ENCODE measurements around the gene IGLON5.

The IGLON5 gene

GRCh38 chr19:51339313-51339686, 27.9 kb downstream of the IGLON5 start:
- Histone ChIP-seq H3K27ac (replicated peaks; ENCODE audit: low read length) (peak overlapping the region; percentile 51), H3K27me3 (ENCODE audit: control insufficient read depth in 3 of 3, insufficient read depth in 3 of 3, low read depth in 1 of 3, low read length in 3 of 3) (peaks cover 0 to 19% (median 7%) of the 10 kb centered on the region in 3 experiments), H4K8ac (ENCODE audit: low read depth, low read length) (no peak overlapping the region), H2AK5ac (ENCODE audit: low read depth, low read length) (no peak overlapping the region), H3K9me3 (replicated peaks in 1 of 2; ENCODE audit: control insufficient read depth in 2 of 2, insufficient read depth in 1 of 2, low read depth in 1 of 2, low read length in 2 of 2) (no peaks in the 10 kb centered on the region), H3K18ac (ENCODE audit: low read length) (no peak overlapping the region), H3K4ac (ENCODE audit: low read length) (no peak overlapping the region), H2AFZ (ENCODE audit: low read length) (peak overlapping the region; percentile 95), H3K9ac (ENCODE audit: low read depth, low read length, poor library complexity) (no peak overlapping the region), H3K79me1 (ENCODE audit: low read depth, low read length) (peaks cover 2% of the 10 kb centered on the region), H2BK5ac (ENCODE audit: low read length) (peak overlapping the region; percentile 88), H2BK12ac (ENCODE audit: low read length) (no peak overlapping the region), H4K91ac (ENCODE audit: low read depth, low read length, poor library complexity) (no peak overlapping the region), H3K36me3 (replicated peaks in 1 of 2; ENCODE audit: control insufficient read depth in 2 of 2, insufficient read depth in 2 of 2, low read length in 2 of 2) (no peaks in the 10 kb centered on the region), H3K4me1 (ENCODE audit: control insufficient read depth in 2 of 2, insufficient read depth in 1 of 2, low read depth in 1 of 2, low read length in 2 of 2) (peaks cover 2 to 5% of the 10 kb centered on the region in 2 donors), H2BK15ac (ENCODE audit: low read length) (no peak overlapping the region), H3K23ac (ENCODE audit: low read depth, low read length, poor library complexity) (no peak overlapping the region), H3K4me2 (ENCODE audit: insufficient read depth, low read length, poor library complexity, severe bottlenecking) (peak overlapping the region; percentile 72), H2BK120ac (ENCODE audit: low read depth, low read length) (no peak overlapping the region), H3K14ac (ENCODE audit: low read length) (no peak overlapping the region), H3K4me3 (ENCODE audit: low read length in 2 of 2) (peak overlapping the region; percentile 51 to 95)
- DNase-seq (ENCODE audit: low spot score), result no peak
- WGBS, 2 donors (ENCODE audit: extremely low coverage in 2 of 2, insufficient read length in 2 of 2, insufficient replicate concordance in 1 of 2), result no CpG with 5 or more reads among the region's 10 CpGs

- peak overlapping the region; percentile 96 for H3K23ac ChIP-seq (ENCODE audit: low read depth, low read length, poor library complexity)
- H4K91ac ChIP-seq (ENCODE audit: low read depth, low read length, poor library complexity), result no peak overlapping the region
- H3K4me3 ChIP-seq (ENCODE audit: low read length in 2 of 2), result peak overlapping the region; percentile 51 to 95
- peak overlapping the region; percentile 96 for H2AK5ac ChIP-seq (ENCODE audit: low read depth, low read length)
- H3K79me1 ChIP-seq (ENCODE audit: low read depth, low read length), result peaks cover 2% of the 10 kb centered on the region
- peak overlapping the region; percentile 28 for H3K4ac ChIP-seq (ENCODE audit: low read length)
- H2BK15ac ChIP-seq (ENCODE audit: low read length), result peak overlapping the region; percentile 98
- peak overlapping the region; percentile 66 for H2BK120ac ChIP-seq (ENCODE audit: low read depth, low read length)
- peak overlapping the region; percentile 95 for H3K9ac ChIP-seq (ENCODE audit: low read depth, low read length, poor library complexity)
- H3K27me3 ChIP-seq (ENCODE audit: control insufficient read depth in 3 of 3, insufficient read depth in 3 of 3, low read depth in 1 of 3, low read length in 3 of 3), result peaks cover 0 to 19% (median 7%) of the 10 kb centered on the region in 3 experiments
- H3K4me2 ChIP-seq (ENCODE audit: insufficient read depth, low read length, poor library complexity, severe bottlenecking), result peak overlapping the region; percentile 88
- peak overlapping the region; percentile 84 for H3K27ac ChIP-seq (replicated peaks; ENCODE audit: low read length)
- H3K18ac ChIP-seq (ENCODE audit: low read length), result peak overlapping the region; percentile 98
- H4K8ac ChIP-seq (ENCODE audit: low read depth, low read length), result peak overlapping the region; percentile 77
- H2BK12ac ChIP-seq (ENCODE audit: low read length), result no peak overlapping the region
- no peaks in the 10 kb centered on the region for H3K36me3 ChIP-seq (replicated peaks in 1 of 2; ENCODE audit: control insufficient read depth in 2 of 2, insufficient read depth in 2 of 2, low read length in 2 of 2)
- H3K14ac ChIP-seq (ENCODE audit: low read length), result peak overlapping the region; percentile 97
- H3K9me3 ChIP-seq (replicated peaks in 1 of 2; ENCODE audit: control insufficient read depth in 2 of 2, insufficient read depth in 1 of 2, low read depth in 1 of 2, low read length in 2 of 2), result no peaks in the 10 kb centered on the region
- H3K4me1 ChIP-seq (ENCODE audit: control insufficient read depth in 2 of 2, insufficient read depth in 1 of 2, low read depth in 1 of 2, low read length in 2 of 2), result peaks cover 2 to 5% of the 10 kb centered on the region in 2 donors
- peak overlapping the region; percentile 71 for H2BK5ac ChIP-seq (ENCODE audit: low read length)
- WGBS, 2 donors (ENCODE audit: extremely low coverage in 2 of 2, insufficient read length in 2 of 2, insufficient replicate concordance in 1 of 2), result no CpG with 5 or more reads among the region's 107 CpGs
- DNase-seq (ENCODE audit: low spot score), result peak; percentile 96
- H2AFZ ChIP-seq (ENCODE audit: low read length), result peak overlapping the region; percentile 95
Measured at GRCh38 chr19:51339687-51340656, 28.5 kb downstream of the IGLON5 start.

- peak overlapping the region; percentile 98 for H2BK15ac ChIP-seq (ENCODE audit: low read length)
- H3K4ac ChIP-seq (ENCODE audit: low read length), result no peak overlapping the region
- H2BK12ac ChIP-seq (ENCODE audit: low read length), result no peak overlapping the region
- peak overlapping the region; percentile 97 for H3K14ac ChIP-seq (ENCODE audit: low read length)
- peak overlapping the region; percentile 71 for H2BK5ac ChIP-seq (ENCODE audit: low read length)
- DNase-seq (ENCODE audit: low spot score), result no peak
- H3K36me3 ChIP-seq (replicated peaks in 1 of 2; ENCODE audit: control insufficient read depth in 2 of 2, insufficient read depth in 2 of 2, low read length in 2 of 2), result no peaks in the 10 kb centered on the region
- H3K27me3 ChIP-seq (ENCODE audit: control insufficient read depth in 3 of 3, insufficient read depth in 3 of 3, low read depth in 1 of 3, low read length in 3 of 3), result peaks cover 0 to 19% (median 7%) of the 10 kb centered on the region in 3 experiments
- H3K18ac ChIP-seq (ENCODE audit: low read length), result peak overlapping the region; percentile 89
- peak overlapping the region; percentile 96 for H3K23ac ChIP-seq (ENCODE audit: low read depth, low read length, poor library complexity)
- H2BK120ac ChIP-seq (ENCODE audit: low read depth, low read length), result peak overlapping the region; percentile 66
- H2AK5ac ChIP-seq (ENCODE audit: low read depth, low read length), result peak overlapping the region; percentile 96
- peaks cover 2% of the 10 kb centered on the region for H3K79me1 ChIP-seq (ENCODE audit: low read depth, low read length)
- H2AFZ ChIP-seq (ENCODE audit: low read length), result peak overlapping the region; percentile 95
- no peak overlapping the region for H4K91ac ChIP-seq (ENCODE audit: low read depth, low read length, poor library complexity)
- peaks cover 2 to 5% of the 10 kb centered on the region in 2 donors for H3K4me1 ChIP-seq (ENCODE audit: control insufficient read depth in 2 of 2, insufficient read depth in 1 of 2, low read depth in 1 of 2, low read length in 2 of 2)
- peak overlapping the region in 1 of 2 donors; percentile 59 for H3K4me3 ChIP-seq (ENCODE audit: low read length in 2 of 2)
- H4K8ac ChIP-seq (ENCODE audit: low read depth, low read length), result no peak overlapping the region
- peak overlapping the region; percentile 38 for H3K9ac ChIP-seq (ENCODE audit: low read depth, low read length, poor library complexity)
- no peaks in the 10 kb centered on the region for H3K9me3 ChIP-seq (replicated peaks in 1 of 2; ENCODE audit: control insufficient read depth in 2 of 2, insufficient read depth in 1 of 2, low read depth in 1 of 2, low read length in 2 of 2)
- no CpG with 5 or more reads among the region's 18 CpGs for WGBS, 2 donors (ENCODE audit: extremely low coverage in 2 of 2, insufficient read length in 2 of 2, insufficient replicate concordance in 1 of 2)
- no peak overlapping the region for H3K27ac ChIP-seq (replicated peaks; ENCODE audit: low read length)
- H3K4me2 ChIP-seq (ENCODE audit: insufficient read depth, low read length, poor library complexity, severe bottlenecking), result no peak overlapping the region
Measured at GRCh38 chr19:51341066-51341465, 29.6 kb downstream of the IGLON5 start.

- H3K9ac ChIP-seq (ENCODE audit: low read depth, low read length, poor library complexity), result peak within 1 kb of the TSS; percentile 38
- H3K14ac ChIP-seq (ENCODE audit: low read length), result peak within 1 kb of the TSS; percentile 97
- H3K79me1 ChIP-seq (ENCODE audit: low read depth, low read length), result peaks cover 2% of the 10 kb centered on the region
- no peak within 1 kb of the TSS for H4K8ac ChIP-seq (ENCODE audit: low read depth, low read length)
- H3K23ac ChIP-seq (ENCODE audit: low read depth, low read length, poor library complexity), result peak within 1 kb of the TSS; percentile 96
- no peak within 1 kb of the TSS for H2AFZ ChIP-seq (ENCODE audit: low read length)
- H3K18ac ChIP-seq (ENCODE audit: low read length), result peak within 1 kb of the TSS; percentile 89
- H2BK12ac ChIP-seq (ENCODE audit: low read length), result peak within 1 kb of the TSS; percentile 16
- H3K4ac ChIP-seq (ENCODE audit: low read length), result no peak within 1 kb of the TSS
- peaks cover 0 to 3% of the 10 kb centered on the region in 2 donors for H3K36me3 ChIP-seq (replicated peaks in 1 of 2; ENCODE audit: control insufficient read depth in 2 of 2, insufficient read depth in 2 of 2, low read length in 2 of 2)
- peaks cover 0 to 19% (median 7%) of the 10 kb centered on the region in 3 experiments for H3K27me3 ChIP-seq (ENCODE audit: control insufficient read depth in 3 of 3, insufficient read depth in 3 of 3, low read depth in 1 of 3, low read length in 3 of 3)
- H2BK120ac ChIP-seq (ENCODE audit: low read depth, low read length), result peak within 1 kb of the TSS; percentile 66
- peak within 1 kb of the TSS; percentile 71 for H2BK5ac ChIP-seq (ENCODE audit: low read length)
- H2AK5ac ChIP-seq (ENCODE audit: low read depth, low read length), result peak within 1 kb of the TSS; percentile 96
- no peak within 1 kb of the TSS for H3K27ac ChIP-seq (replicated peaks; ENCODE audit: low read length)
- DNase-seq (ENCODE audit: low spot score), result no peak
- peak within 1 kb of the TSS in 1 of 2 donors; percentile 59 for H3K4me3 ChIP-seq (ENCODE audit: low read length in 2 of 2)
- no peak within 1 kb of the TSS for H3K4me2 ChIP-seq (ENCODE audit: insufficient read depth, low read length, poor library complexity, severe bottlenecking)
- no peak within 1 kb of the TSS for H4K91ac ChIP-seq (ENCODE audit: low read depth, low read length, poor library complexity)
- H3K9me3 ChIP-seq (replicated peaks in 1 of 2; ENCODE audit: control insufficient read depth in 2 of 2, insufficient read depth in 1 of 2, low read depth in 1 of 2, low read length in 2 of 2), result no peaks in the 10 kb centered on the region
- peak within 1 kb of the TSS; percentile 98 for H2BK15ac ChIP-seq (ENCODE audit: low read length)
- no CpG with 5 or more reads among the region's 3 CpGs for WGBS, 2 donors (ENCODE audit: extremely low coverage in 2 of 2, insufficient read length in 2 of 2, insufficient replicate concordance in 1 of 2)
- peaks cover 2 to 5% of the 10 kb centered on the region in 2 donors for H3K4me1 ChIP-seq (ENCODE audit: control insufficient read depth in 2 of 2, insufficient read depth in 1 of 2, low read depth in 1 of 2, low read length in 2 of 2)
Measured at GRCh38 chr19:51341976-51342580, 30.6 kb downstream of the IGLON5 start, which contains the start of gene VSIG10L. VSIG10L (minus strand) TSS chr19:51342139; CDS start chr19:51342124, 15 bp downstream.

All from neuronal stem cell (in vitro differentiated cells).